IMR-90 (cell line): Measurements from ENCODE around the gene ILF2. TPM values are rescaled to one million over a fixed set of nuclear protein-coding genes. Genes with fewer than 3 reads are reported as not detected.
"Not testable (repeated sequence)": the region's sequence is repeated elsewhere in the genome, so short reads cannot be mapped to it uniquely, and the experiment has no call there.

Experiments
- ATAC-seq: fragments of 200-7000 bp; cut with Tn5 transposase; 2 replicates; pipeline ENCODE4 v1.9.1; 2020; ENCODE audit warnings: low read depth, mild to moderate bottlenecking, moderate library complexity
- BruUV-seq: library from RNA; stranded (reverse); fragments of 400-500 nt; replicated peaks from 2 replicates; lab custom pipeline; 2021; lab: Mats Ljungman, UMichigan
- CTCF ChIA-PET: fragments of 300-600 bp; formaldehyde crosslinking; extraction: SDS; loops from one replicate; lab custom pipeline; 2021; ENCODE audit warnings: antibody characterized with exemption; lab: Yijun Ruan, JAX
- POLR2A ChIA-PET: fragments of 300-600 bp; sonication (Branson Sonifier 250); formaldehyde crosslinking; loops from one replicate; lab custom pipeline; 2022; ENCODE audit warnings: antibody characterized with exemption; ENCODE audit not compliant: unreplicated experiment; lab: Charles Lee
- DNase-seq: peaks from one replicate; pipeline ENCODE4 v3.0.0; 2013
- H2AFZ ChIP-seq: replicated peaks from 2 replicates; pipeline ENCODE3; 2013; ENCODE audit warnings: low read length, mild to moderate bottlenecking; ENCODE audit not compliant: poor library complexity
- H2AK5ac ChIP-seq: 2 replicates; pipeline ENCODE4 v1.6.1; 2013; ENCODE audit warnings: low read depth, low read length, inconsistent platforms
- H2AK9ac ChIP-seq: replicated peaks from 2 replicates; pipeline ENCODE3; 2013; ENCODE audit warnings: mild to moderate bottlenecking, low read depth, low read length, moderate library complexity; ENCODE audit not compliant: poor library complexity
- H2BK120ac ChIP-seq: 2 replicates; pipeline ENCODE4 v1.6.1; 2013; ENCODE audit warnings: low read depth, low read length, inconsistent platforms
- H2BK15ac ChIP-seq: 3 replicates; pipeline ENCODE4 v1.6.1; 2013; ENCODE audit warnings: low read depth, low read length, inconsistent platforms
- H2BK20ac ChIP-seq: 2 replicates; pipeline ENCODE4 v1.6.1; 2013; ENCODE audit warnings: low read depth, mild to moderate bottlenecking, inconsistent platforms, low read length, moderate library complexity
- H2BK5ac ChIP-seq: 2 replicates; pipeline ENCODE4 v1.6.1; 2013; ENCODE audit warnings: mild to moderate bottlenecking, low read depth, low read length, inconsistent platforms; ENCODE audit not compliant: poor library complexity, severe bottlenecking
- H3K14ac ChIP-seq: replicated peaks from 2 replicates; pipeline ENCODE4 v1.6.1; 2013; ENCODE audit warnings: low read depth, low read length, inconsistent platforms
- H3K18ac ChIP-seq: 2 replicates; pipeline ENCODE4 v1.6.1; 2013; ENCODE audit warnings: low read depth, low read length, control low read depth
- H3K23ac ChIP-seq: 2 replicates; pipeline ENCODE4 v1.6.1; 2013; ENCODE audit warnings: low read depth, low read length, inconsistent platforms
- H3K27ac ChIP-seq: 2 replicates; pipeline ENCODE4 v1.5.1; 2013; ENCODE audit warnings: mild to moderate bottlenecking, control low read depth, low read length; ENCODE audit not compliant: insufficient read depth
- H3K27me3 ChIP-seq: 2 replicates; pipeline ENCODE4 v1.6.1; 2013; ENCODE audit warnings: low read length; ENCODE audit not compliant: control insufficient read depth, insufficient read depth
- H3K36me3 ChIP-seq: 2 replicates; pipeline ENCODE4 v1.6.1; 2013; ENCODE audit warnings: low read length, mixed read lengths; ENCODE audit not compliant: control insufficient read depth, insufficient read depth
- H3K4ac ChIP-seq: 2 replicates; pipeline ENCODE4 v1.6.1; 2013; ENCODE audit warnings: low read depth, low read length, inconsistent platforms
- H3K4me1 ChIP-seq: 2 replicates; pipeline ENCODE4 v1.6.1; 2013; ENCODE audit warnings: low read length, mixed read lengths; ENCODE audit not compliant: control insufficient read depth, insufficient read depth
- H3K4me2 ChIP-seq: 2 replicates; pipeline ENCODE4 v1.6.1; 2013; ENCODE audit warnings: low read depth, mild to moderate bottlenecking, control low read depth, low read length, moderate library complexity
- H3K4me3 ChIP-seq: 2 replicates; pipeline ENCODE4 v1.5.1; 2013; ENCODE audit warnings: low read depth, mild to moderate bottlenecking, control low read depth, low read length, moderate library complexity; ENCODE audit not compliant: insufficient read depth
- H3K56ac ChIP-seq: 2 replicates; pipeline ENCODE4 v1.6.1; 2013; ENCODE audit warnings: low read length, inconsistent platforms; ENCODE audit not compliant: insufficient read depth; ENCODE audit errors: extremely low read depth
- H3K79me1 ChIP-seq, 2 experiments: 2 replicates each; pipeline ENCODE4 v1.6.1; 2013; ENCODE audit warnings: low read length in 2 of 2, inconsistent platforms in 1 of 2, low read depth in 1 of 2
- H3K9ac ChIP-seq: 2 replicates; pipeline ENCODE4 v1.6.1; 2013; ENCODE audit warnings: low read depth, low read length, control low read depth
- H3K9me1 ChIP-seq: 2 replicates; pipeline ENCODE4 v1.6.1; 2013; ENCODE audit warnings: low read length, inconsistent platforms; ENCODE audit not compliant: insufficient read depth
- H3K9me3 ChIP-seq: 2 replicates; pipeline ENCODE4 v1.6.1; 2013; ENCODE audit warnings: low read length; ENCODE audit not compliant: control insufficient read depth, insufficient read depth
- H4K20me1 ChIP-seq: 2 replicates; pipeline ENCODE4 v1.6.1; 2013; ENCODE audit warnings: low read length, inconsistent platforms; ENCODE audit not compliant: insufficient read depth
- H4K5ac ChIP-seq: 2 replicates; pipeline ENCODE4 v1.6.1; 2013; ENCODE audit warnings: mild to moderate bottlenecking, low read depth, low read length, control low read depth
- H4K8ac ChIP-seq, 2 experiments: 2 replicates each; pipeline ENCODE4 v1.6.1; 2013; ENCODE audit warnings: low read depth in 2 of 2, low read length in 2 of 2, control low read depth in 1 of 2, inconsistent platforms in 1 of 2
- H4K91ac ChIP-seq: 2 replicates; pipeline ENCODE4 v1.6.1; 2013; ENCODE audit warnings: low read depth, low read length, inconsistent platforms; ENCODE audit not compliant: insufficient read depth
- WGBS, 2 experiments: methylation state at CpG; one replicate each; pipeline versions ENCODE4 v1.1.5 to v1.1.7; 2013; ENCODE audit warnings: missing lambda C conversion rate in 2 of 2; ENCODE audit not compliant: insufficient read length in 1 of 2; ENCODE audit errors: extremely low coverage in 2 of 2; 5-methylcytosine and 5-hydroxymethylcytosine counted together
- dilution Hi-C: fragments of 300-500 bp; cut with HindIII; formaldehyde crosslinking; loops from one replicate; pipeline ENCODE4 v1.14.3; 2018; ENCODE audit warnings: low sequenced_read_pairs; ENCODE audit not compliant: unreplicated experiment
- in situ Hi-C: fragments of 300-500 bp; cut with MboI; formaldehyde crosslinking; loops from 3 replicates; pipeline ENCODE4 v1.14.3; 2019; ENCODE audit warnings: low sequenced_read_pairs, inconsistent platforms, mixed read lengths
- intact Hi-C: fragments of 100-400 bp; cut with micrococcal nuclease; formaldehyde crosslinking; loops from 2 replicates; pipeline ENCODE4 v1.10.0; 2022
- polyA plus RNA-seq, 3 experiments: library from polyadenylated mRNA; depleted of rRNA; stranded (reverse); fragments of >200 nt; gene quantifications; 2 replicates each; pipeline ENCODE4 v1.2.3, GENCODE V29; 2012; ENCODE audit warnings: low replicate concordance in 1 of 3
- total RNA-seq: library from RNA; depleted of rRNA; stranded (reverse); fragments of >200 nt; gene quantifications from 2 replicates; pipeline ENCODE4 v1.2.3, GENCODE V29; 2012

Gene ILF2
- total and polyA plus RNA-seq, 2 of the 4 experiments (the other 2 are of a cell fraction), result 273 to 504 TPM

DNA sequence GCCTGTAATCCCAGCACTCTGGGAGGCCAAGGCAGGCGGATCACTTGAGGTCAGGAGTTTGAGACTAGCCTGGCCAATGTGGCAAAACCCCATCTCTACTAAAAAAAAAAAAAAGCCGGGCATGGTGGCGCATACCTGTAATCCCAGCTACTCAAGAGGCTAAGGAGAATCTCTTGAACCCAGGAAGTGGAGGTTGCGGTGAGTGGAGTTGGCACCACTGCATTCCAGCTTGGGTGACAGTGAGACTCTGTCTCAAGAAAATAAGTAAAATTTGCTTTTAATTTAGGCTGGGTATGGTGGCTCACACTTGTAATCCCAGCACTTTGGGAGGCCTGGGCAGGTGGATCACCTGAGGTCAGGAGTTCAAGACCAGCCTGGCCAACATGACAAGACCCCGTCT lies 30.6 kb downstream of the ILF2 start:
- no CpG with 5 or more reads among the region's 5 CpGs for WGBS, 2 experiments
- H2BK5ac ChIP-seq, H4K91ac ChIP-seq, H2BK15ac ChIP-seq, H4K8ac ChIP-seq, H3K56ac ChIP-seq, H3K9ac ChIP-seq, H3K27me3 ChIP-seq, H3K4me3 ChIP-seq, H2BK20ac ChIP-seq, BruUV-seq, H3K18ac ChIP-seq, H2AFZ ChIP-seq, H3K9me1 ChIP-seq, H3K9me3 ChIP-seq, H2AK5ac ChIP-seq, intact Hi-C loops, H3K4ac ChIP-seq, H3K27ac ChIP-seq, DNase-seq, H2AK9ac ChIP-seq, dilution Hi-C loops, H4K5ac ChIP-seq, H3K4me2 ChIP-seq, H3K14ac ChIP-seq, H3K4me1 ChIP-seq, H2BK120ac ChIP-seq, ATAC-seq, H3K23ac ChIP-seq: not testable (repeated sequence)
- H3K36me3 ChIP-seq, result peaks cover 62% of the 10 kb centered on the region
- in situ Hi-C loops, result loop anchor here (10.0 kb wide), 1 partner anchor 125 kb away; no protein-coding TSS in a partner anchor
- ChIA-PET POLR2A (interaction anchor here (0.7 kb wide), 1 partner anchor 518 kb away, joined by 9 read pairs; no protein-coding TSS in a partner anchor), CTCF (interaction anchor here (1.1 kb wide), 1 partner anchor 68 kb away, joined by 3 read pairs; no protein-coding TSS in a partner anchor)
- H4K20me1 ChIP-seq, result peaks cover 27% of the 10 kb centered on the region
- H3K79me1 ChIP-seq, result peaks cover 43 to 81% of the 10 kb centered on the region in 2 experiments
